Measurements from ENCODE around the gene TRIM34.

GRCh38 chr11:5596607-5597201 is 28.1 kb upstream of the TRIM34 start, which contains the start of gene TRIM6:
- TF ChIP-seq, protein P1, sequence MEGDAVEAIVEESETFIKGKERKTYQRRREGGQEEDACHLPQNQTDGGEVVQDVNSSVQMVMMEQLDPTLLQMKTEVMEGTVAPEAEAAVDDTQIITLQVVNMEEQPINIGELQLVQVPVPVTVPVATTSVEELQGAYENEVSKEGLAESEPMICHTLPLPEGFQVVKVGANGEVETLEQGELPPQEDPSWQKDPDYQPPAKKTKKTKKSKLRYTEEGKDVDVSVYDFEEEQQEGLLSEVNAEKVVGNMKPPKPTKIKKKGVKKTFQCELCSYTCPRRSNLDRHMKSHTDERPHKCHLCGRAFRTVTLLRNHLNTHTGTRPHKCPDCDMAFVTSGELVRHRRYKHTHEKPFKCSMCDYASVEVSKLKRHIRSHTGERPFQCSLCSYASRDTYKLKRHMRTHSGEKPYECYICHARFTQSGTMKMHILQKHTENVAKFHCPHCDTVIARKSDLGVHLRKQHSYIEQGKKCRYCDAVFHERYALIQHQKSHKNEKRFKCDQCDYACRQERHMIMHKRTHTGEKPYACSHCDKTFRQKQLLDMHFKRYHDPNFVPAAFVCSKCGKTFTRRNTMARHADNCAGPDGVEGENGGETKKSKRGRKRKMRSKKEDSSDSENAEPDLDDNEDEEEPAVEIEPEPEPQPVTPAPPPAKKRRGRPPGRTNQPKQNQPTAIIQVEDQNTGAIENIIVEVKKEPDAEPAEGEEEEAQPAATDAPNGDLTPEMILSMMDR (IDR thresholded peaks at IDR 0.05): no peak
- TF ChIP-seq POLR2A (IDR thresholded peaks at IDR 0.05): no peak
